Activated CD4-positive, CD25-positive, alpha-beta regulatory T cell treated with anti-CD3 and anti-CD28 coated beads, Interleukin-2, amount 50 U/mL, for 72 hours (primary cell): ENCODE measurements around the gene ABHD12.

Source experiments
- DNase-seq: peaks from one replicate; pipeline ENCODE4 v3.0.0; 2021

Gene ABHD12

GRCh38 chr20:25380945-25381614 is 9.6 kb downstream of the ABHD12 start:
- DNase-seq, result no peak

DNA sequence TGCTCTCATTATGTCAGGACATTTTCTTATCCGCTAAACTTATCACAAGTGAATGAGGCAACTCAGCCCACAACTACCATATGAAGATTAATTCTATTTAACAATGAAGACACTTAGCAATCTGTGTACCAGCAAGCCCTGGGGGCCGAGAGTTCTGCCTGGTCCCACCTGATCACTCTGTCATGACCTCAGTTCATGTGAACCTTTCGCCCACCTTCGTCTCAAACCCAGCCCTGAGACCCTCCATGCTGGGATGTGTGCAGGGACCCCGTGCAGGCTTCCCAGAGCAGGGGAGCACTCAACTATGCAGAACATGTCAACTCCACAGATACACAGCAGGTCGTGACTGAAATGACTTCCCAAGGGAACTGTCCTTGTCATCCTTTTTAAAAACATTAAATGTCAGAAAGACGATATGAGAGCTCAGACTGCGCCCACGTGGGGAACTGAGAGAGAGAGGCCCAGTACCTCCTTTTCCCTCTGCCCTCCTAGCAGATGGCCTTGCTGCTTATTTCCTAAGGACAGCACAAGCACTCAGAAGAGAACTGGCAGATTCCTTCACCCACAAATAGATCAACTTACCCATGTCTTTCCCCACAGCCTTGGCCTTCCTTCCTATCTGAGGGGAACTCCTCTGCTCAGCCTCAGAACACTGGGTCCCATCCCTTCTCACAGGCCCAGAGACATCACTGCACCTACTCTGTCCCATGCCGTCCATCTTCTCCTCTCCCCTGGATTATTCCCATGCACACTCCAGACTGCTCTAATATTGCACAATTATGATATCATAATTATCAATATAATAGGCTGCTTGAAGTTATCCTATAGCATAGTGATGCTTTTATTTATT is 11.5 kb downstream of the ABHD12 start:
- no peak for DNase-seq

GRCh38 chr20:25378189-25378883 is 12.3 kb downstream of the ABHD12 start:
- DNase-seq, result no peak

GRCh38 chr20:25376886-25377285 is 13.7 kb downstream of the ABHD12 start:
- DNase-seq, result no peak

GRCh38 chr20:25376236-25376635 is 14.4 kb downstream of the ABHD12 start:
- no peak for DNase-seq

DNA sequence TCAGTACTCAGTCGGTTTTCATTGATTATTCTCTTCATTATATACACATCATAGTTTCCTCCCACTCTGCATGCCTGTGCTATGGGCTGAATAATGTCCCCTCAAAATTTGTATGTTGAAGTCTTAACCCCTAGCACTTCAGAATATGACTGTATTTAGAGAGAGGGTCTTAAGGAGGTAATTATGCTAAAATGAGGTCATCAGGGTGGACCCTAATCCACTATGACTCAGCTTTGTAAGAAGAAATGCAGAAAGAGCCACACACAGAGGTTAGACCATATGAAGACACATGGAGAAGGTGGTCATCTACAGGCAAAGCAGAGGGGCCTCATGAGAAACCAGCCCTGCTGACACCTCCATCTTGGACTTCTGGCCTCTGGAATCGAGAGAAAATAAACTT is 15.8 kb downstream of the ABHD12 start:
- no peak for DNase-seq

DNA sequence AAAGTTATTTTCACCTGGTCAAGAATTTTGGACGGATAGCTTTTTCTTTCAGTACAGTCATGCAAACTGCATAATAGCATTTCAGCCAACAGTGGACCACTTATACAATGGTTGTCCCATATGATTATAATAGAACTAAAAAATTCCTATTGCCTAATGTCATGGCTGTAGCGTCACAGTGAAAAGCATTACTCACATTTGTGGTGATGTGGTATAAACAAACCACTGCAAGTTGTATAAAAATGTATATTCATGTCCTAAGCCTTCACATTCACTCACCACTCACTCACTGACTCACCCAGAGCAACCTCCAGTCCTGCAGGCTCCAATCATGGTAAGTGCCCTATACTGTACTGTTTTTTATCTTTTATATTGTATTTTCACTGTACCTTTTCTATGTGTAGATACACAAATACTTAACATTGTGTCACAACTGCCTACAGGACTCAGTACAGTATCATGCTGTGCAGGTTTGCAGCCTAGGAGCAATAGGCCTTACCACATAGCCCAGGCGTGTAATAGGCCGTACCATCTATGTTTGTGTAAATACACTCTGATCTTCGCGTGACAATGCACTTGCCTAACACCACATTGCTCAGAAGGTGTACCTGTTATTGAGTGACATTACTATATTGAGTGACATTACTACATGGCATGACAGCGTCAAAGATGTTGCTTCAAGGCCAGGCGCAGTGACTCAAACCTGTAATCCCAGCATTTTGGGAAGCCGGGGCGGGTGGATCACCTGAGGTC is 17.9 kb downstream of the ABHD12 start:
- no peak for DNase-seq

DNA sequence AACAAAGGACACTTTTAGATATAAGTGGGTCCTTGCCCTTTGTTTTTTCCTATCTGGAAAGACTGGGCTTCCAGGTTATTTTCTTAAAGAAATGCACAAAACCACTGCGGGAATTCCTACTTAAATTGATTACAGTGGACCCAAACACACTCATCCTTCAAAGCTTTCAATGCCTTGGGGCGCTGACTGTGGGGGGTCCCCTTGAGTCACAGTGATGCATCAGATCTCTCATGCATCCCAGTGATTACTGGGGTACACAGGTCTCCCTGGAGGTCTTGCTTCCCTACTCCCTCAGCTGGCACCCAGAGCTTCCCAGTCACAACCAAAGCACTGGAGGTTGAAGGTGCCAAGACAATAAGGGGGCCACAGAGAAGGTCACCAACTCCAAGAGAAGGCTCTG is 20.7 kb downstream of the ABHD12 start:
- no peak for DNase-seq

GRCh38 chr20:25369529-25369928 is 21.1 kb downstream of the ABHD12 start:
- DNase-seq, result no peak

- DNase-seq, result no peak
These were observed 21.7 kb downstream of the ABHD12 start for GRCh38 chr20:25368976-25369375.

DNA sequence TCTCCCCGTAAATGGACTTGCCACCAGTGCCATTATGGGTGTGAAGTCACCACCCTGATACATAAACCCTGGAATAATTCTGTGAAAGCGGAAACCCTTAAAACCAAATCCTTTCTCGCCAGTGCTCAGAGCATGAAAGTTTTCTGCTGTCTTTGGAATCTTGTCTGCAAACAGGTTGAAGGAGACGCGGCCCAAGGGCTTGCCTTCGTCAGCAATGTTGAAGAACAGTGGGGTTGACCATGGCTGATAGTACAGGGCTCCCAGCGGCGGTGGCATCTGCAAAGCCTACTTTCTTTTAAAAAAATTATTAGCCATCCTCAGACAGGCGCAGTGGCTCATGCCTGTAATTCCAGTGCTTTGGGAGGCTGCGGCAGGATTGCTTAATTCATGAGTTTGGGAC is 22.1 kb downstream of the ABHD12 start:
- no peak for DNase-seq

DNA sequence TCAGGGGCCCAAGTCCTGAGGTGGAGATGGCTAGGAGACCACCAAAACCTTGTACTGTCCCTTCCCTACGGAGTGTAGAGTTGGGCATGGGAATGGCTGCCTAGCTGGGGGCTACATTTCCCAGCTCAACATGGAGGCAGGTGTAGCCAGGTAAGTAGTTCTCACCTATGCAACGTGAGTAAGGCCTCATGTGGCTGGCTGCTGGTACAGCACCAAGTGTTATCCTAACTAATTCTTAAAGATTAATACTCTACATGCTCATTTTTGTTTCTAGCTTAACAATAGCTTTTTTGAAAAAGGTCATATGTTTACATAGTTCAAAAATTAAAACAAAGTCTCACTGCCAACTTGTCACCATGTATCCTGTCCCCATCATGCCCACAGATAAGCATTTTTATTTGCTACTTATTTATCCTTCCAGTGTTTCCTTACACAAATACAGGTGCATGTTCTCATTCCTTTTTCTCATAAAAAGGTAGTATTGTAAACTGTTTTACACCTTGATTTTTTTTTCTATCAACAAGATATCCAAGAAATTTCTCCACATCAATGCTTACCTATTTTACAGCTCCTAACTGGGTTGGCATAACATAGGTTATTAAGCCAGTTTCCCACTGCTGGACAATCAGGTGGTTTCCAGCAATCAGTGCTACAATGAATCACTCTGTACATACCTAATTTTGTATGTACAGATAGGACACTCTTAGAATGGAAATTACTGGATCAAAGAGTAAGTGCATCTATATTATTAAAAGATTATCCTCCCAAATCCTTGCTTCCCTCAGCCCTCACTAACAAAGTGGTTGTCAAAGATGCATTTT is 25.5 kb downstream of the ABHD12 start:
- no peak for DNase-seq

GRCh38 chr20:25364180-25364788 is 26.4 kb downstream of the ABHD12 start:
- no peak for DNase-seq

DNA sequence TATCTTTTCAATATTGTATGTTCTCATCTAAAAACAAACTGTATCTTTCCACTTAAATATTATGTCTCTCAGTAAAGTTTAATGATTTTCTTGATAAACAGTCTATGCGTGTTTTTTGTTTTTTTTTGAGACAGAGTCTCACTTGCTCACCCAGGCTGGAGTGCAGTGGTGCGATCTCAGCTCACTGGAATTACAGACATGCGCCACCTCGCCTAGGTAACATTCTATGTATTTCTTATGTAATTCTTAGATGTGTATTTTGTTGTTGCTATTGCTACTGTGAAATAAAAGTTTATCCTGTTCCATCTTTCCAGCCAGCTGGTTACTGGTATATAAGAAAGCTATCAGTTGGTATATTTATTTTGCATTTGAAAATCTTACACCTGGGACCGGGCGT is 29.4 kb downstream of the ABHD12 start:
- no peak for DNase-seq

- DNase-seq, result no peak
These were observed 29.9 kb downstream of the ABHD12 start for GRCh38 chr20:25360631-25361286.

- no peak for DNase-seq
These were observed 34.2 kb downstream of the ABHD12 start for GRCh38 chr20:25356271-25356933.

- DNase-seq, result no peak
These were observed 34.8 kb downstream of the ABHD12 start for GRCh38 chr20:25355866-25356265.

DNA sequence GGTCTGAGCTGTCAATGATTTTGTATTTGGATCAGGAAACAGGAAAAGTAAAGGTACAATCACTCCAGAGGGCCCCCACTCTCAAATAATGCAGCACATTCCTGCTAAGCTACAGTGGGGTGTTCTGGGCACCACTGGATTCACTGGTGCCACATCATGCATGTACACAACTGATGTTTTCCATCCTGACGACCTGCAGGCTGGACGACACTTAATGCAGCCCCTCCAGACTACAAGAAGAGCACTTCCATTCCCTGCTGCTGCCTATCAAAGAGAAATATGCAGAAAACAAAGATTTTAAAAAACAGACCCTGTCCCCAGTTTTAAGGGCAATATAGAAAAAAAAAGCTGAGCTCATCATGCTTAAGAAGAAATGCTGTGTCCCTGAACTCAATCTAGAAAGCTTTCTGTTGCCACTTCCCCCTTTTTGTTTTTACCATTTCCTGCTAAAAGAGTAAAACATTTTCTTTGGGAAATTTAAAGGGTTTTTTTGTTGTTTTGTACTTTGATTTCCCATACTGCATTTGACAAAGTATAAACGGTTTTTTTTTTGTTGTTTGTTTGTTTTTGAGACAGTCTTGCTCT is 35.5 kb downstream of the ABHD12 start:
- DNase-seq, result no peak

DNA sequence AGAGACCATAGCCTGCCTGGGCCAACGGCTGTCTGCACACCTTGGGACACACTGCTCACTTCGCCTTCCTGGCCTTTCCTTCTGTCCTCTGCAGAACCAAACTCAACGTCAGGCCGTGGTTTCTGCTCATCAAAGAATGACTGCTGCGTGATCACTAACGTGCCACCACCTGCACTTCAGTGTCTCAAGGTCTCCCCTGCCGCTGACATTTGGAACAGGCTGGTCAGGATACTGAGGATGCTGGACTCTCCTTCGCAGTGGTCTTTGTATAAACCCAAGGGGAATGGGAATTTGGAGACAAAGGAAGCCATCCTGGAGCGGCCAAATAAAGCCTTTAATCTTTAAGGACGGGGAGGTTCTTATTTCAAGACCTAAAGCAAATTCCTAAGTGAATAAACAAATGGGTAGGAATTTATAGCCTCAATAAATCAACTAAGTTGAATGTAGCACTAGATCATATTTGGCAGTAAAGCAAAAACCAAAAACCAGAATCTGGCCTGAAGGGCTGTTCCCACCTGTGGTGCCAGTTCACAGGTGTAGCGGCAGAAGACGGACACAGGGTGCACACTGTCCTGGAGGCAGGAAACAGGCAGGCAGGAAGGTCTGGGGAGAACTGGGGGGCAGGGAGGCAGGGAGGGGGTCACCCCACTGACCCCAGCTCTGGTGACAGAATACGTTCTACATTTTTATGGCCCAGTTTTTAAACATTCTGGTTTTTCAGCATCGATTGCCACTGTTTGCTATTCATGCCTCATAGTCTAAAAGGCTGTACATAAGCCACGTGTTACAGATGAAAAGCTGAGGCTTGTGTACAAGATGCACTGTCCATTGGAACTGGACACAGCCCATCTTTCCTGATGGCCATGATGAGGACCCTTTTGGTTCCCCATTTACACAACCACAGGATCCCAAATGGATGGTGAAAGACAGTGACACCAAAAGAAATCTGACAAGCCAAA is 36.6 kb downstream of the ABHD12 start:
- no peak for DNase-seq
